Central memory CD8-positive, alpha-beta T cell (primary cell): Measurements from ENCODE around the gene C1S.
"Not testable (repeated sequence)": the region's sequence is repeated elsewhere in the genome, so short reads cannot be mapped to it uniquely, and the experiment has no call there.

Experiments
- ATAC-seq: fragments of 150-1000 bp; cut with Tn5 transposase; replicated peaks from 2 replicates; pipeline ENCODE4 v1.10.0; 2022; ENCODE audit warnings: mild to moderate bottlenecking, moderate FRiP score, moderate number of reproducible peaks; ENCODE audit not compliant: poor library complexity, severe bottlenecking; ENCODE audit errors: extremely low read depth
- DNase-seq, 2 donors: peaks; one replicate each; pipeline ENCODE4 v3.0.0; 2021; ENCODE audit warnings: low spot score in 2 of 2
- H3K27ac Mint-ChIP-seq: one replicate; pipeline ENCODE4 v1.8.0; 2022; ENCODE audit warnings: low read depth, mild to moderate bottlenecking, moderate library complexity, mixed read lengths
- H3K27me3 Mint-ChIP-seq: one replicate; pipeline ENCODE4 v1.8.0; 2022; ENCODE audit warnings: mixed read lengths
- H3K36me3 Mint-ChIP-seq: one replicate; pipeline ENCODE4 v1.8.0; 2022; ENCODE audit warnings: mild to moderate bottlenecking, moderate library complexity, mixed read lengths; ENCODE audit not compliant: insufficient read depth
- H3K4me1 Mint-ChIP-seq: one replicate; pipeline ENCODE4 v1.8.0; 2022; ENCODE audit warnings: mixed read lengths
- H3K4me3 Mint-ChIP-seq: one replicate; pipeline ENCODE4 v1.8.0; 2022; ENCODE audit warnings: mild to moderate bottlenecking, moderate library complexity, mixed read lengths
- H3K9me3 Mint-ChIP-seq: one replicate; pipeline ENCODE4 v1.8.0; 2022; ENCODE audit warnings: mixed read lengths

C1S gene

GRCh38 chr12:7054925-7055324, 5.6 kb upstream of the C1S start:
- Mint-ChIP-seq H3K4me3 (no peak overlapping the region), H3K27me3 (peaks cover 72% of the 10 kb centered on the region), H3K9me3 (no peaks in the 10 kb centered on the region), H3K27ac (no peak overlapping the region), H3K36me3 (no peaks in the 10 kb centered on the region), H3K4me1 (no peaks in the 10 kb centered on the region)
- ATAC-seq (no peak), DNase-seq (no peak)

GRCh38 chr12:7055736-7056135, 4.8 kb upstream of the C1S start:
- H3K4me1 Mint-ChIP-seq, DNase-seq, H3K36me3 Mint-ChIP-seq, ATAC-seq, H3K9me3 Mint-ChIP-seq, H3K27ac Mint-ChIP-seq, H3K4me3 Mint-ChIP-seq: not testable (repeated sequence)
- H3K27me3 Mint-ChIP-seq = peaks cover 80% of the 10 kb centered on the region

- no peak overlapping the region for H3K4me3 Mint-ChIP-seq
- no peak for DNase-seq
- H3K4me1 Mint-ChIP-seq = no peaks in the 10 kb centered on the region
- peaks cover 84% of the 10 kb centered on the region for H3K27me3 Mint-ChIP-seq
- H3K36me3 Mint-ChIP-seq = no peaks in the 10 kb centered on the region
- H3K27ac Mint-ChIP-seq = no peak overlapping the region
- H3K9me3 Mint-ChIP-seq = no peaks in the 10 kb centered on the region
- no peak for ATAC-seq
Observed at GRCh38 chr12:7058163-7058845, 2.2 kb upstream of the C1S start.

- peaks cover 78% of the 10 kb centered on the region for H3K27me3 Mint-ChIP-seq
- H3K27ac Mint-ChIP-seq = no peak overlapping the region
Observed at GRCh38 chr12:7058850-7059395, 1.6 kb upstream of the C1S start.

GRCh38 chr12:7059780-7060179, 738 bp upstream of the C1S start:
- peaks cover 69% of the 10 kb centered on the region for H3K27me3 Mint-ChIP-seq
- DNase-seq (no peak), ATAC-seq (no peak)
- no peaks in the 10 kb centered on the region for H3K9me3 Mint-ChIP-seq
- no peaks in the 10 kb centered on the region for H3K4me1 Mint-ChIP-seq
- no peak overlapping the region for H3K4me3 Mint-ChIP-seq
- H3K27ac Mint-ChIP-seq = no peak overlapping the region
- no peaks in the 10 kb centered on the region for H3K36me3 Mint-ChIP-seq

More at GRCh38 chr12:7058850-7059395, 1.6 kb upstream of the C1S start:
- DNase-seq = no peak
- Mint-ChIP-seq H3K4me1 (no peaks in the 10 kb centered on the region), H3K9me3 (no peaks in the 10 kb centered on the region), H3K4me3 (no peak overlapping the region), H3K36me3 (no peaks in the 10 kb centered on the region)
- no peak for ATAC-seq

- no peak for DNase-seq
- peaks cover 56% of the 10 kb centered on the region for H3K27me3 Mint-ChIP-seq
- no peak overlapping the region for H3K27ac Mint-ChIP-seq
- H3K4me3 Mint-ChIP-seq = no peak overlapping the region
- no peaks in the 10 kb centered on the region for H3K4me1 Mint-ChIP-seq
- no peak for ATAC-seq
- H3K36me3 Mint-ChIP-seq = no peaks in the 10 kb centered on the region
- H3K9me3 Mint-ChIP-seq = no peaks in the 10 kb centered on the region
Observed at GRCh38 chr12:7061138-7061537, 620 bp downstream of the C1S start.

GRCh38 chr12:7061596-7061995, 1.1 kb downstream of the C1S start:
- H3K9me3 Mint-ChIP-seq = no peaks in the 10 kb centered on the region
- ATAC-seq (no peak), DNase-seq (no peak)
- no peak overlapping the region for H3K4me3 Mint-ChIP-seq
- no peaks in the 10 kb centered on the region for H3K36me3 Mint-ChIP-seq
- H3K4me1 Mint-ChIP-seq = no peaks in the 10 kb centered on the region
- peaks cover 53% of the 10 kb centered on the region for H3K27me3 Mint-ChIP-seq
- no peak overlapping the region for H3K27ac Mint-ChIP-seq

- Mint-ChIP-seq H3K27ac (no peak overlapping the region), H3K4me1 (no peaks in the 10 kb centered on the region), H3K27me3 (peaks cover 51% of the 10 kb centered on the region), H3K4me3 (no peak overlapping the region), H3K9me3 (no peaks in the 10 kb centered on the region), H3K36me3 (no peaks in the 10 kb centered on the region)
- no peak for DNase-seq
- ATAC-seq = no peak
Observed at GRCh38 chr12:7064516-7064915, 4.0 kb downstream of the C1S start.

- no peaks in the 10 kb centered on the region for H3K36me3 Mint-ChIP-seq
- DNase-seq (no peak), ATAC-seq (no peak)
- no peaks in the 10 kb centered on the region for H3K4me1 Mint-ChIP-seq
- H3K4me3 Mint-ChIP-seq = no peak overlapping the region
- H3K27me3 Mint-ChIP-seq = peaks cover 49% of the 10 kb centered on the region
- H3K9me3 Mint-ChIP-seq = no peaks in the 10 kb centered on the region
- H3K27ac Mint-ChIP-seq = no peak overlapping the region
Observed at GRCh38 chr12:7065073-7065623, 4.6 kb downstream of the C1S start.

GRCh38 chr12:7066596-7066995, 6.1 kb downstream of the C1S start:
- Mint-ChIP-seq H3K27ac (no peak overlapping the region), H3K36me3 (no peaks in the 10 kb centered on the region), H3K9me3 (no peaks in the 10 kb centered on the region), H3K27me3 (peaks cover 42% of the 10 kb centered on the region), H3K4me1 (no peaks in the 10 kb centered on the region), H3K4me3 (no peak overlapping the region)
- ATAC-seq (no peak), DNase-seq (no peak)

GRCh38 chr12:7067096-7067495, 6.6 kb downstream of the C1S start:
- no peak overlapping the region for H3K4me3 Mint-ChIP-seq
- H3K9me3 Mint-ChIP-seq = no peaks in the 10 kb centered on the region
- no peak for ATAC-seq
- H3K27me3 Mint-ChIP-seq = peaks cover 46% of the 10 kb centered on the region
- no peak for DNase-seq
- no peak overlapping the region for H3K27ac Mint-ChIP-seq
- no peaks in the 10 kb centered on the region for H3K36me3 Mint-ChIP-seq
- no peaks in the 10 kb centered on the region for H3K4me1 Mint-ChIP-seq

GRCh38 chr12:7068240-7068993, 7.9 kb downstream of the C1S start:
- H3K27me3 Mint-ChIP-seq = peaks cover 52% of the 10 kb centered on the region
- H3K4me1 Mint-ChIP-seq = no peaks in the 10 kb centered on the region
- no peak overlapping the region for H3K27ac Mint-ChIP-seq
- DNase-seq = no peak
- ATAC-seq = no peak
- no peak overlapping the region for H3K4me3 Mint-ChIP-seq
- H3K9me3 Mint-ChIP-seq = no peaks in the 10 kb centered on the region
- H3K36me3 Mint-ChIP-seq = no peaks in the 10 kb centered on the region

GRCh38 chr12:7068994-7069346, 8.5 kb downstream of the C1S start:
- Mint-ChIP-seq H3K4me1 (no peaks in the 10 kb centered on the region), H3K36me3 (no peaks in the 10 kb centered on the region), H3K9me3 (no peaks in the 10 kb centered on the region), H3K27me3 (peaks cover 52% of the 10 kb centered on the region), H3K27ac (no peak overlapping the region), H3K4me3 (no peak overlapping the region)
- no peak for DNase-seq
- ATAC-seq = no peak
